ENCODE data around the gene GTF3C4.

Gene GTF3C4

DNA sequence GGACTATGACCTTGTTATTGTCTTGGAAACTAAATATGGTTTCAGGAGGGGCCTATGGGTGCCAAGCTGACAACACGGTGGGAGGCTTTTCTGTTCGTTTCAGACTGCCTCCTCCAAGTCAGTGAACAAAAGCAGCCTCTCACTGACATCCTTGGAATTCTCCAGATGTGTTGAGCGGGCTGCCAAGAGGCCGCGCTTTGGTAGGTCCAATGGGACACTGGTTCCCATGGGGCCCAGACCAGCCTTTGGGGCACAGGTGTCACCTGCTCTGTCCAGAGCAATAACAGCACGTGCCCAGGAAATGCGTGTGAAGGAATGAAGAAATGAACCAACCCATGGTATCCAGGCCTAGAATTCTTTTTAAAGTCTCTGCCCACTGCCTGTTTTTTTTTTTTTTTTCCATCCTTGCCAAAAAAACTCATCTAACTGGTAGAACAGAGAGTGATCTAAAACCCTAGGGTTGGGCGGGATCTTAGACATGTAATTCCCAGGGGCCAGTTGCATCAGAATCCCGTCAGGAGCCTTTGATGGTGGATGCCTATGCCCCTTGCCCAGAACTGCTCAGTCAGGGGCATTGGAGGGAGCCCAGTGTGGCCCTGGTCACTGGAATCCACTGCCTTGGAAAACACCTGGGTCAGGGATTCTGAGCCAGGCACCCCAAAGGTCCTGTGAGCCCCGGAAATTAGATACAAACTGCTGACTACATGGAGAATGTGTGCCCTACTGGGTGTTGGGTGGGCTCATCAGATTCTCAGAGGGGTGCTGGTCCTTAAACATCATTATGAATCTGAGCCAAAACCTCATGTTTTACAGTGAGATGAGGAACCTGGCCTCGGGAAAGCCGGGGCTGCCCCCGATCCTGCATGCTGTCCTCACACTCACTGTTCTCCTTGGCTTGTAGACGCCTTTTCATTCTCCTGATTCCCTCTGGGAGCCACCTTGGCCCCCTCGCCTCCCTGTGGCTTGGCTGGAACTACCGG is 60.1 kb downstream of the GTF3C4 start:
- H3K9me2 ChIP-seq (replicated peaks; ENCODE audit: insufficient read depth, low read length), result no peaks in the 10 kb centered on the region
- H3K4me3 ChIP-seq (ENCODE audit: insufficient read depth, low read length, poor library complexity, severe bottlenecking), result no peak overlapping the region
- no peaks in the 10 kb centered on the region for H3K27me3 ChIP-seq (ENCODE audit: low read length)
- no peak overlapping the region for H3K4me2 ChIP-seq (ENCODE audit: low read depth, low read length, poor library complexity, severe bottlenecking)
- TF ChIP-seq, protein P1, sequence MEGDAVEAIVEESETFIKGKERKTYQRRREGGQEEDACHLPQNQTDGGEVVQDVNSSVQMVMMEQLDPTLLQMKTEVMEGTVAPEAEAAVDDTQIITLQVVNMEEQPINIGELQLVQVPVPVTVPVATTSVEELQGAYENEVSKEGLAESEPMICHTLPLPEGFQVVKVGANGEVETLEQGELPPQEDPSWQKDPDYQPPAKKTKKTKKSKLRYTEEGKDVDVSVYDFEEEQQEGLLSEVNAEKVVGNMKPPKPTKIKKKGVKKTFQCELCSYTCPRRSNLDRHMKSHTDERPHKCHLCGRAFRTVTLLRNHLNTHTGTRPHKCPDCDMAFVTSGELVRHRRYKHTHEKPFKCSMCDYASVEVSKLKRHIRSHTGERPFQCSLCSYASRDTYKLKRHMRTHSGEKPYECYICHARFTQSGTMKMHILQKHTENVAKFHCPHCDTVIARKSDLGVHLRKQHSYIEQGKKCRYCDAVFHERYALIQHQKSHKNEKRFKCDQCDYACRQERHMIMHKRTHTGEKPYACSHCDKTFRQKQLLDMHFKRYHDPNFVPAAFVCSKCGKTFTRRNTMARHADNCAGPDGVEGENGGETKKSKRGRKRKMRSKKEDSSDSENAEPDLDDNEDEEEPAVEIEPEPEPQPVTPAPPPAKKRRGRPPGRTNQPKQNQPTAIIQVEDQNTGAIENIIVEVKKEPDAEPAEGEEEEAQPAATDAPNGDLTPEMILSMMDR (IDR thresholded peaks at IDR 0.05; ENCODE audit: insufficient read depth, low read length, poor library complexity, severe bottlenecking), result no peak
- TF ChIP-seq EZH2phosphoT487 (conservative IDR thresholded peaks at IDR 0.05; ENCODE audit: low read length), result no peak
- no peaks in the 10 kb centered on the region for H3K9me3 ChIP-seq (ENCODE audit: insufficient read depth, low read length)
- H3K79me2 ChIP-seq (ENCODE audit: insufficient read depth, low read length), result no peaks in the 10 kb centered on the region
- no peak overlapping the region for H2AFZ ChIP-seq (ENCODE audit: low read depth, low read length, severe bottlenecking)
- H3K36me3 ChIP-seq (ENCODE audit: low read length), result no peaks in the 10 kb centered on the region
- no peaks in the 10 kb centered on the region for H4K20me1 ChIP-seq (ENCODE audit: low read depth, low read length)
- no peak overlapping the region for H3K27ac ChIP-seq (ENCODE audit: low read depth, low read length)
- no peak overlapping the region for H3K9ac ChIP-seq (ENCODE audit: low read length)
- H3F3A ChIP-seq (ENCODE audit: insufficient read depth), result no peaks in the 10 kb centered on the region

DNA sequence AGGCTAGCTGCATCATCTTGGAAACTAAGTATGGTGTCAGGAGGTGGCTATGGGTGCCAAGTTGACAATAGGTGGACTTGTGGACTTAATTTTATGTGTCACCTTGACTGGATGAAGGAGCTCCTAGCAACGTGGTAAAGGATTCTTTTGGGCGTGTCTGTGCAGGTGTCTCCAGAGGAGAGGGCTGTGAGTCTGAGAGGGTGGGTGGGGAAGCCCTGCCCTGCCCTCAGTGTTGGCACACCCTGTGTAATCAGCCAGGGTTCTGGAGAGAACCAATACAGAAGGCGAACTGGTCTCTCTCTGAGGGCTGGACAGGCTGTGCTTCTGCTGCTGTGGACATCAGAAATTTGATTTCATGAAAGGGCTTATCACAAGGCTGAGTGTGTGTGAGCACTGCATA is 61.0 kb downstream of the GTF3C4 start:
- no peak overlapping the region for H3K9ac ChIP-seq (ENCODE audit: low read length)
- no peaks in the 10 kb centered on the region for H3K36me3 ChIP-seq (ENCODE audit: low read length)
- no peaks in the 10 kb centered on the region for H3F3A ChIP-seq (ENCODE audit: insufficient read depth)
- H3K27ac ChIP-seq (ENCODE audit: low read depth, low read length), result no peak overlapping the region
- no peak for TF ChIP-seq EZH2phosphoT487 (conservative IDR thresholded peaks at IDR 0.05; ENCODE audit: low read length)
- TF ChIP-seq, protein P1 (IDR thresholded peaks at IDR 0.05; ENCODE audit: insufficient read depth, low read length, poor library complexity, severe bottlenecking), result no peak
- no peaks in the 10 kb centered on the region for H3K9me3 ChIP-seq (ENCODE audit: insufficient read depth, low read length)
- H3K4me3 ChIP-seq (ENCODE audit: insufficient read depth, low read length, poor library complexity, severe bottlenecking), result no peak overlapping the region
- no peaks in the 10 kb centered on the region for H3K79me2 ChIP-seq (ENCODE audit: insufficient read depth, low read length)
- no peaks in the 10 kb centered on the region for H3K27me3 ChIP-seq (ENCODE audit: low read length)
- no peak overlapping the region for H2AFZ ChIP-seq (ENCODE audit: low read depth, low read length, severe bottlenecking)
- H3K9me2 ChIP-seq (replicated peaks; ENCODE audit: insufficient read depth, low read length), result no peaks in the 10 kb centered on the region
- no peak overlapping the region for H3K4me2 ChIP-seq (ENCODE audit: low read depth, low read length, poor library complexity, severe bottlenecking)
- H4K20me1 ChIP-seq (ENCODE audit: low read depth, low read length), result no peaks in the 10 kb centered on the region

DNA sequence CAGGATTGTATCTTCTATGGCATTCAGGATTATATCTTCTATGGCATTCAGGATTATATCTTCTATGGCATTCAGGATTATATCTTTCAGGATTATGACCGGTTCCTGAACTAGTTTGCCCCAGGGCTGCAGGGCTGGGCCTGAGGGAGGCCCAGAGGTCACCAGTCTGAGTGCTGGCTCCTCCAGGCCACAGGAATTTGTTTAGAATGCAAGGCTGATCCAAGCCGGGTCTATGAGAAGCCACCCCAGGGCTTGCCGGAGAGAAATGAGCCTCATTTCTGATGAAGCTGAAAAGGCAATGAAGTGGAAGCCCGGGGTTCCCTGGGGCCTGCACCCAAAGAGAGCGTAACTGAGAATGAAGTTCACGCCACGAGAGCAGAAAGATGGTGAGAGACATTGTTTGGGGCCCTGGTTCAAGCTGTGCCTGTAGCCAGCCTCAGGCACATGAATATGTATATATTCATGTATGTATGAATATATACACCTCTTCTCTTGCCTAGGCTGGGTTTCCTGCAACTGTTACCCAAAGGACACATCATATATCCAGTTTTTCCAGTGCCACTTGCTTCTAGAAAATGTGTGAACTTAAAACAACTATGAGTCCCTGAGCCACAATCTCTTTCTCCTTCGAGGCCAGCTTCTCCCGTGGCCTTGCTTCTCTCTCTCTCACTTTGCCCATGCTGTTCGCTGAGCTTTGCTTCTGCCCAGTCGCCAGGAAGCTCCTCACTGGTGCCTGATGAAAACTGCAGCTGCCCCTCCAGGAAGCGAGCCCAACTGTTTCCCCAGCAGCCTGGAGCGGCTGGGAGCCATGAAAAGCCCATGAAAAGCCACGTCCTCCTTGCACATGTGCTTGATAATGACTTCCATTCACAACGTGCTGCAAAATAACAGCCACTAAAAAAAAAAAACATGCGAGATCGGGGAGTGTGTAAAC is 62.3 kb downstream of the GTF3C4 start:
- no peaks in the 10 kb centered on the region for H4K20me1 ChIP-seq (ENCODE audit: low read depth, low read length)
- no peak for TF ChIP-seq EZH2phosphoT487 (conservative IDR thresholded peaks at IDR 0.05; ENCODE audit: low read length)
- TF ChIP-seq, protein P1 (IDR thresholded peaks at IDR 0.05; ENCODE audit: insufficient read depth, low read length, poor library complexity, severe bottlenecking), result no peak
- H3K9me2 ChIP-seq (replicated peaks; ENCODE audit: insufficient read depth, low read length), result no peaks in the 10 kb centered on the region
- no peaks in the 10 kb centered on the region for H3K9me3 ChIP-seq (ENCODE audit: insufficient read depth, low read length)
- H3K79me2 ChIP-seq (ENCODE audit: insufficient read depth, low read length), result no peaks in the 10 kb centered on the region
- no peak overlapping the region for H3K4me3 ChIP-seq (ENCODE audit: insufficient read depth, low read length, poor library complexity, severe bottlenecking)
- H3K4me2 ChIP-seq (ENCODE audit: low read depth, low read length, poor library complexity, severe bottlenecking), result no peak overlapping the region
- H2AFZ ChIP-seq (ENCODE audit: low read depth, low read length, severe bottlenecking), result no peak overlapping the region
- no peaks in the 10 kb centered on the region for H3K36me3 ChIP-seq (ENCODE audit: low read length)
- no peaks in the 10 kb centered on the region for H3F3A ChIP-seq (ENCODE audit: insufficient read depth)
- H3K27ac ChIP-seq (ENCODE audit: low read depth, low read length), result no peak overlapping the region
- H3K9ac ChIP-seq (ENCODE audit: low read length), result no peak overlapping the region
- H3K27me3 ChIP-seq (ENCODE audit: low read length), result no peaks in the 10 kb centered on the region

Data from SU-DHL-6 (cell line).